Left ventricle myocardium inferior (tissue), 1 donor: ENCODE results near the gene DOHH. TPM values are rescaled to one million over a fixed set of nuclear protein-coding genes. Genes with fewer than 3 reads are reported as not detected.

Experiments used
- DNase-seq: peaks from one replicate; pipeline ENCODE4 v3.0.0-alpha.2; 2020
- H3K27ac ChIP-seq: fragments of 200-600 bp; replicated peaks from 2 replicates; pipeline ENCODE4 v1.8.0; 2021
- H3K27me3 ChIP-seq: fragments of 200-600 bp; 2 replicates; pipeline ENCODE4 v1.8.0; 2021; ENCODE audit warnings: low read depth
- H3K36me3 ChIP-seq: fragments of 200-600 bp; 2 replicates; pipeline ENCODE4 v1.8.0; 2021
- H3K4me1 ChIP-seq: fragments of 200-600 bp; 2 replicates; pipeline ENCODE4 v1.8.0; 2021
- H3K4me3 ChIP-seq: fragments of 200-600 bp; 2 replicates; pipeline ENCODE4 v1.8.0; 2021; ENCODE audit warnings: mild to moderate bottlenecking, moderate library complexity
- H3K9me3 ChIP-seq: fragments of 200-600 bp; replicated peaks from 2 replicates; pipeline ENCODE4 v1.8.0; 2021
- intact Hi-C: fragments of 100-400 bp; cut with micrococcal nuclease; formaldehyde crosslinking; loops from one replicate; pipeline ENCODE4 v1.11.0; 2022
- total RNA-seq: library from RNA; stranded (reverse); fragmentation: NEBNext Ultra II Directional; extraction: Animal tissue kit (Norgen Biotek cat#: 25700); gene quantifications from one replicate; pipeline ENCODE4 v1.2.1, GENCODE V29; 2021
- TF ChIP-seq, protein P1 (sequence below): fragments of 200-600 bp; IDR thresholded peaks from 2 replicates; pipeline ENCODE4 v1.8.0; 2021; ENCODE audit warnings: antibody characterized with exemption, mild to moderate bottlenecking, borderline replicate concordance
- donor health status: DM: no; HTN: yes; CAD: no; lungs with severe emphysema.

Gene DOHH
- total RNA-seq, 1 donor from 2014 or later: 11.1 TPM

DNA sequence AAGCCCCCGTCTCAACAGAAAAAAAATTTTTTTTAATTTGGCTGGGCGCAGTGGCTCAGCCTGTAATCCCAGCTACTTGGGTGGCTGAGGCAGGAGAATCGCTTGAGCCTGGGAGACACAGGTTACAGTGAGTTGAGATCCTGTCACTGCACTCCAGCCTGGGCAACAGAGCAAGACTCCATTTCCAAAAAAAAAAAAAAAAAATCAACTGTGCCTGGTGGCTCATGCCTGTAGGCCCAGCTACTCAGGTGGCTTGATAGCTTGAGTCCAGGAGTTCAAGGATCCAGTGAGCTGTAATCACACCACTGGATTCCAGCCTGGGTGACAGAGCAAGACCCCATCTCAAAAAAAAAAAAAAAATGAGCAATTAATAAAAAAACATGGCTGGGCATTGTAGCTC, 1.3 kb upstream of the DOHH start:
- TF ChIP-seq, protein P1, sequence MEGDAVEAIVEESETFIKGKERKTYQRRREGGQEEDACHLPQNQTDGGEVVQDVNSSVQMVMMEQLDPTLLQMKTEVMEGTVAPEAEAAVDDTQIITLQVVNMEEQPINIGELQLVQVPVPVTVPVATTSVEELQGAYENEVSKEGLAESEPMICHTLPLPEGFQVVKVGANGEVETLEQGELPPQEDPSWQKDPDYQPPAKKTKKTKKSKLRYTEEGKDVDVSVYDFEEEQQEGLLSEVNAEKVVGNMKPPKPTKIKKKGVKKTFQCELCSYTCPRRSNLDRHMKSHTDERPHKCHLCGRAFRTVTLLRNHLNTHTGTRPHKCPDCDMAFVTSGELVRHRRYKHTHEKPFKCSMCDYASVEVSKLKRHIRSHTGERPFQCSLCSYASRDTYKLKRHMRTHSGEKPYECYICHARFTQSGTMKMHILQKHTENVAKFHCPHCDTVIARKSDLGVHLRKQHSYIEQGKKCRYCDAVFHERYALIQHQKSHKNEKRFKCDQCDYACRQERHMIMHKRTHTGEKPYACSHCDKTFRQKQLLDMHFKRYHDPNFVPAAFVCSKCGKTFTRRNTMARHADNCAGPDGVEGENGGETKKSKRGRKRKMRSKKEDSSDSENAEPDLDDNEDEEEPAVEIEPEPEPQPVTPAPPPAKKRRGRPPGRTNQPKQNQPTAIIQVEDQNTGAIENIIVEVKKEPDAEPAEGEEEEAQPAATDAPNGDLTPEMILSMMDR: no peak
- peaks cover 38% of the 10 kb centered on the region for H3K4me1 ChIP-seq
- no peak overlapping the region for H3K27ac ChIP-seq
- no peak overlapping the region for H3K4me3 ChIP-seq
- peaks cover 2% of the 10 kb centered on the region for H3K36me3 ChIP-seq
- intact Hi-C loops: no loop called here
- no peaks in the 10 kb centered on the region for H3K9me3 ChIP-seq
- H3K27me3 ChIP-seq: no peaks in the 10 kb centered on the region
- DNase-seq: no peak

DNA sequence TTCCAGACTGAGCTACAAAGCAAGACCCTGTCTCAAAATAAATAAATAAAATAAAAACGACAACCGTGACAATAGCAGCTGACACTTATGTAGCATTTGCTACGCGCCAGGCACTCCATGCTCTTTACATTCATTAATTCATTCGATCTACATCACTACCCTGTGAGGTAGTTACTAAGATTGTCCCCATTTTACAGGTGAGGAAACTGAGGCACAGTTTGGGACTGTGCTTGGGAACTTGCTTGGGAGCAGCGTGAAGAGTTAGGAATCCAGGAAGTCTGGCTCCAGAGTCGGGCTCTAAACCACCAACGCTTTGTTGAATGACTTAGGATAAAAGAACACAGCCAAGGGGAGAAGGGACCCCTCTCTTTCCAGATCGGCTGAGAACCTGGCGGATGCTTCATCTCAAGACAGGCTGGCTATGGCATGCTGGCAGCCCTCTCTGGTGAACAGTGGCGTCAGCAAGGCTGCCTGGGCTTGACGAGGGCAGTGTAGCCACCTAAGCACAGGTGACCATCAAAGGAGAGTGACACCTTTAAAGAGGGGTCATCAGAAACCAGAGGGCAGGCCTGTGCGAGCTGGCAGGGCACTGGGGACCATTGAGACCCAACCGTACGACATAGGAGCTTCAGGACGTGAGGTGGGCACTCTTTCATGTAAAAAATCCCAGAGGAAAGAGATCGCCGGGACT, 591 bp downstream of the DOHH start:
- DNase-seq: no peak
- Histone ChIP-seq H3K4me3 (peak overlapping the region; percentile 83), H3K36me3 (peaks cover 21% of the 10 kb centered on the region), H3K4me1 (peaks cover 23% of the 10 kb centered on the region), H3K27ac (peak overlapping the region; percentile 94), H3K9me3 (no peaks in the 10 kb centered on the region), H3K27me3 (no peaks in the 10 kb centered on the region)
- TF ChIP-seq, protein P1: no peak
- intact Hi-C loops: no loop called here

DNA sequence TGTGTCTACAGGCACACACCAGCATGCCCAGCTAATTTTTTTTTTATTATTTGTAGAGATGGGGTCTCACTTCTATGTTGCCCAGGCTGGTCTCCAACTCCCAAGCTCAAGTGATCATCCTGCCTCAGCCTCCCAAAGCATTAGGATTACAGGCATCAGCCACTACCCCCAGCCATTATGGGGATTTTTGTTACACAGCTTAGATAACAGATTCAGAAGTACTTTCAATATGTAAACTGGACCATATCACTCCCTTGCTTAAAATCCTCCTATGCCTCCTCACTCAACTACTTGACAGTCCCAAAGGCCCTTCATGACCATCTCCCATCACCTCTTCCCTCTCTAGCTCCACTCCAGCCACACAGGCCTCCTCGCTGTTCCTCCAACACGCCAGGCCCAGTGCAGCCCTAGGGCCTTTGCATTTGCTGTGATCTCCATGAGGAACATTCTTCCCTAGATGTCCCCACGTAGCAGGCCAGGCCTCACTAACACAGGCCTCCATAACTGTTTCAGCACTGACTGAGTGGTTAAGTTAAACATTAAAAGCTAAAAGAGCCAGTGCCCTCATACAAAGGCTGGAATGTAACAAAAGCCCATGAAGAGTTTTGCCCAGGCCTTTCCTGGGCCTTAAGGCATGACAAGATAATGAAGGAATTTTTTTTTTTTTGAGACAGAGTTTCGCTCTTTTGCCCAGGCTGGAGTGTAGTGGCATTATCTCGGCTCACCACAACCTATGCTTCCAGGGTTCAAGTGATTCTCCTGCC, 2.5 kb downstream of the DOHH start:
- intact Hi-C loops: no loop called here
- H3K27me3 ChIP-seq: no peaks in the 10 kb centered on the region
- no peak overlapping the region for H3K27ac ChIP-seq
- H3K36me3 ChIP-seq: peaks cover 39% of the 10 kb centered on the region
- H3K9me3 ChIP-seq: no peaks in the 10 kb centered on the region
- no peak for DNase-seq
- TF ChIP-seq, protein P1: no peak
- H3K4me3 ChIP-seq: no peak overlapping the region
- H3K4me1 ChIP-seq: peaks cover 23% of the 10 kb centered on the region

DNA sequence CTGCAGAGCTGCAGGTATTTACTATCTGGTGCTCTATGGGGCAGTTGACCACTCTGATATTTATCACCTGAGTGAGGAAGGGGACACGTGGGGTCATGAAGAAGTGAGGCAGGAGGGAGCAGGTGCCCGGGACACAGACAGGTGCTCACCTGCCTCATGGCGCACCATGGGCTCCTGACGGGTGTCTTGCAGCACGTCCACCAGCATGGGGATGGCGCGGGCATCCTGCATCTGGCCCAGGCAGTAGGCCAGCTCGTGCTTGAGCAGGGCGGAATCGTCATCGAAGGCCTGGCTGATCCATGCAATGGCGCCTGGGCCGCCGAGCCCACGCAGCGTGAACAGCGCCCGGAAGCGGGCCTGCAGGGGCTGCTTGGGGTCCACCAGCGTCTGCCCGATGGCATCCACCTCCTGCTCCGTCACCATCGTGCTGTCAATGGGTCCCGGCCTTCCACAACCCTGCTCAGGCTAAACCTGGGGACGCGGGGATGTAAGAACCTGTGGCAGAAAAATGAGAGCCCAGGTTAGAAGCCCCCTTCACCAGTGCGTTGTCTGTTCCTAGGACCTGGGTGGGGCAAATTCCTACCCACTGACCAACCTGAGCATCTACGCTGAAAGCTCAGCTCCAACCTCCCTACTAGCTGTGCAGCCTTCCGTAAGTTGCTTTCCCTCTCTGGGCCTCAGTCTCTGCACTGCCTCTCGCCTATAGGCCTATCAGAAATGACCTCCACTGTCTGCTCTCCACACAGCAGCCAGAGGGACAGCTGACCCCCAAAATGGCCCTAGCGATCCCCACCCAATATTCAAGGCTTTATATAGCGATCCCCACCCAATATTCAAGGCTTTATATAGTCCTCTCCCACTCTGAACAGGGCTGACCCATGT, 3.8 kb downstream of the DOHH start:
- Histone ChIP-seq H3K4me1 (peaks cover 23% of the 10 kb centered on the region), H3K9me3 (no peaks in the 10 kb centered on the region), H3K36me3 (peaks cover 52% of the 10 kb centered on the region), H3K27ac (no peak overlapping the region), H3K4me3 (no peak overlapping the region), H3K27me3 (no peaks in the 10 kb centered on the region)
- no peak for DNase-seq
- intact Hi-C loops: no loop called here
- TF ChIP-seq, protein P1: no peak

DNA sequence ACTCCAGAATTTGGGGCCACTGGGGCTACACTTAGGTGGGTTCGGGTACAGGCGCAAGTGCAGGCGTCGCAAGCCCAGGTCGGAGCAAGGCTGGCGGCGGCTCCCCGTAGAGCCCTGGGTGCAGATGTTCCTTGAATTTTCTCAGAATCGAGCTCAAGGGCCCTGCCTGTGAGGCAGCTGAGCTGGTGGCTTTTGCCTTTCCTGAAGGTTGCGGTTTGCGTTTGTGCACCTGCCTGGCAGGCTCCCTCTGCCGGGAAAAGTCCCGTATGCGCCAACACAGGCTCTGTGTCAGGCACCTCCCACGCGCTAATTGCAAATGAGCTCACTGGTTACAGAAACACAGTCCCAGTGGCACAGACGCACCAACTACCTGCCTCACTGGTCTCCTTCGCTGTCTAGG, 5.9 kb downstream of the DOHH start:
- Histone ChIP-seq H3K4me3 (no peak overlapping the region), H3K9me3 (no peaks in the 10 kb centered on the region), H3K36me3 (peaks cover 58% of the 10 kb centered on the region), H3K27ac (no peak overlapping the region), H3K4me1 (peaks cover 11% of the 10 kb centered on the region), H3K27me3 (no peaks in the 10 kb centered on the region)
- no peak for DNase-seq
- intact Hi-C loops: no loop called here
- TF ChIP-seq, protein P1: no peak
